NB4 (cell line): ENCODE measurements around the gene EPS8L1.

Experiments
- DNase-seq: peaks from one replicate; pipeline ENCODE4 v3.0.0; 2010; ENCODE audit warnings: low read depth
- H3K4me3 ChIP-seq: one replicate; pipeline ENCODE4 v1.5.1; 2011; ENCODE audit warnings: mild to moderate bottlenecking, low read depth, low read length, moderate library complexity
- MYC ChIP-seq: IDR thresholded peaks from 2 replicates; pipeline ENCODE4 v1.6.1; 2011; ENCODE audit warnings: low read depth, low read length
- POLR2A ChIP-seq: IDR thresholded peaks from 2 replicates; pipeline ENCODE4 v1.6.1; 2011; ENCODE audit warnings: mild to moderate bottlenecking; ENCODE audit not compliant: insufficient read length; ENCODE audit errors: extremely low read depth
- TF ChIP-seq, protein P1 (sequence below): IDR thresholded peaks from 2 replicates; pipeline ENCODE4 v1.6.1; 2011; ENCODE audit warnings: low read depth, low read length
- TF ChIP-seq, protein P2 (sequence below): IDR thresholded peaks from one replicate; pipeline ENCODE4 v1.5.1; 2012; ENCODE audit warnings: low read depth, low read length

Gene EPS8L1

DNA sequence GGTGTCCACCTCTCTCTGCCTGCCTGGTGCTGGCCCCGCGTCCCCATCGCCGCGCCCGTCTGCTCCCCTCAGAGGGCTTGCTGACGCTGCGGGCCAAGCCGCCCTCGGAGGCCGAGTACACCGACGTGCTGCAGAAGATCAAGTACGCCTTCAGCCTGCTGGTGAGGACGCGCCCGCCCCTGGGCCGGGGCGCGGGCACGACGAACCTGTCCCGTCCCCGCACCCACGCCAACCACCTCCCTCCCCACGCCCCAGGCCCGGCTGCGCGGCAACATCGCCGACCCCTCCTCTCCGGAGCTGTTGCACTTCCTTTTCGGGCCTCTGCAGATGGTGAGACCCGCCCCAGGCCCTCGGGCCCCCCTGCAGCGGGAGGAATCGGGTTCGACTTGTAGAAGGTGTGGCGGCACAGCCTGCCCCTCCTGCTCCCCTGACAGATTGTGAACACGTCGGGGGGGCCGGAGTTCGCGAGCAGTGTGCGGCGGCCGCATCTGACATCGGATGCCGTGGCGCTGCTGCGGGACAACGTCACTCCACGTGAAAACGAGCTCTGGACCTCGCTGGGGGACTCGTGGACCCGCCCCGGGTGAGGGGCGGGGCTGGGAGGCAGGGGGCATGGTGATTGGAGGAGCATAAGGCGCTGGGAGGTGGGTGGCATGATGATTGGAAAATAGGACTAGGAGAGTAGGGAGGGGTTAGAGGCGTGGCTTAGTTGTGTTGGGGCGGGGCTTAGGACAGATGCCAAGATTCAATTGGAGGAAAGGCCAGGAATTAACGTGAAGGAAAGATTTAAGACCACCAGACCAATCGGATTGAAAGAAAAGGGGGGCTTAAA lies 6.6 kb downstream of the EPS8L1 start:
- no peak overlapping the region for H3K4me3 ChIP-seq
- no peak for DNase-seq
- TF ChIP-seq, protein P1, sequence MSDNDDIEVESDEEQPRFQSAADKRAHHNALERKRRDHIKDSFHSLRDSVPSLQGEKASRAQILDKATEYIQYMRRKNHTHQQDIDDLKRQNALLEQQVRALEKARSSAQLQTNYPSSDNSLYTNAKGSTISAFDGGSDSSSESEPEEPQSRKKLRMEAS, result no peak
- TF ChIP-seq, protein P2, sequence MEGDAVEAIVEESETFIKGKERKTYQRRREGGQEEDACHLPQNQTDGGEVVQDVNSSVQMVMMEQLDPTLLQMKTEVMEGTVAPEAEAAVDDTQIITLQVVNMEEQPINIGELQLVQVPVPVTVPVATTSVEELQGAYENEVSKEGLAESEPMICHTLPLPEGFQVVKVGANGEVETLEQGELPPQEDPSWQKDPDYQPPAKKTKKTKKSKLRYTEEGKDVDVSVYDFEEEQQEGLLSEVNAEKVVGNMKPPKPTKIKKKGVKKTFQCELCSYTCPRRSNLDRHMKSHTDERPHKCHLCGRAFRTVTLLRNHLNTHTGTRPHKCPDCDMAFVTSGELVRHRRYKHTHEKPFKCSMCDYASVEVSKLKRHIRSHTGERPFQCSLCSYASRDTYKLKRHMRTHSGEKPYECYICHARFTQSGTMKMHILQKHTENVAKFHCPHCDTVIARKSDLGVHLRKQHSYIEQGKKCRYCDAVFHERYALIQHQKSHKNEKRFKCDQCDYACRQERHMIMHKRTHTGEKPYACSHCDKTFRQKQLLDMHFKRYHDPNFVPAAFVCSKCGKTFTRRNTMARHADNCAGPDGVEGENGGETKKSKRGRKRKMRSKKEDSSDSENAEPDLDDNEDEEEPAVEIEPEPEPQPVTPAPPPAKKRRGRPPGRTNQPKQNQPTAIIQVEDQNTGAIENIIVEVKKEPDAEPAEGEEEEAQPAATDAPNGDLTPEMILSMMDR, result no peak
- TF ChIP-seq MYC (no peak), POLR2A (no peak)

DNA sequence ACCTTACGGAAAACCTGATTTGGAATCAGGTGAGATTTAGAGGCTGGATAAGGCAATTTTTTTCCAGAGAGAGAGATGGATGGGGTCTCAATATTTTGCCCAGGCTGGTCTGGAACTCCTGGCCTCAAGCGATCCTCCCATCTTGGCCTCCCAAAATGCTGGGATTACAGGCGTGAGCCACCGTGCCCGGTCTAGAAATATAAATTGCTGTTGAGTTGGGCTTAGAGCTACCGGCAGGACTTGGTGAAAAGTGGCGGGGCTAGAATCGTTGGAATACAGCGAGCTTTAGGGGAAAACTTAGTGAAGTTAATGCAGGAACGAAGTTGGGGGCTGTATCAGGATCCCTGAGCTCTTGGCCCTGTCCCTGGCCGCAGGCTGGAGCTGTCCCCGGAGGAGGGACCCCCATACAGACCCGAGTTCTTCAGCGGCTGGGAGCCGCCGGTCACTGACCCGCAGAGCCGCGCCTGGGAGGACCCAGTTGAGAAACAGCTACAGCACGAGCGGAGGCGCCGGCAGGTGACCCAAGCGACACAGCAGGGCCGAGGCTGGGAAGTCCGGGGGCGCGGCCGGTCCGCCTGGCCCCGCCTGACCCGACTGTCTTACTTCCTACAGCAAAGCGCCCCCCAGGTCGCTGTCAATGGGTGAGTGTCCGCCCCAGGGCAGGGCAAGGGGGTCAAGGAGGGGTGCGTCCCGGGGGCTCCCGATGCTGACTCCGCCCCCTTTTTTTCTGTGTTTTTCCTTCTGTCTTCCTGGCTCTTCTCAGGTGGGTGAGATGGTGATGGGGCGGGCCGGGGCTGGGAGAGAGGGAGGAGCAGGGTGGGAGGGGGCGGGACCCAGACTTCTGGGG lies 7.6 kb downstream of the EPS8L1 start:
- DNase-seq, result no peak
- no peak overlapping the region for H3K4me3 ChIP-seq
- no peak for TF ChIP-seq POLR2A

- TF ChIP-seq, protein P1, result no peak
- no peak for TF ChIP-seq POLR2A
- TF ChIP-seq, protein P2, result no peak
- no peak for TF ChIP-seq MYC
- H3K4me3 ChIP-seq, result no peak overlapping the region
- no peak for DNase-seq
Observed at GRCh38 chr19:55084416-55084815, 8.7 kb downstream of the EPS8L1 start.

DNA sequence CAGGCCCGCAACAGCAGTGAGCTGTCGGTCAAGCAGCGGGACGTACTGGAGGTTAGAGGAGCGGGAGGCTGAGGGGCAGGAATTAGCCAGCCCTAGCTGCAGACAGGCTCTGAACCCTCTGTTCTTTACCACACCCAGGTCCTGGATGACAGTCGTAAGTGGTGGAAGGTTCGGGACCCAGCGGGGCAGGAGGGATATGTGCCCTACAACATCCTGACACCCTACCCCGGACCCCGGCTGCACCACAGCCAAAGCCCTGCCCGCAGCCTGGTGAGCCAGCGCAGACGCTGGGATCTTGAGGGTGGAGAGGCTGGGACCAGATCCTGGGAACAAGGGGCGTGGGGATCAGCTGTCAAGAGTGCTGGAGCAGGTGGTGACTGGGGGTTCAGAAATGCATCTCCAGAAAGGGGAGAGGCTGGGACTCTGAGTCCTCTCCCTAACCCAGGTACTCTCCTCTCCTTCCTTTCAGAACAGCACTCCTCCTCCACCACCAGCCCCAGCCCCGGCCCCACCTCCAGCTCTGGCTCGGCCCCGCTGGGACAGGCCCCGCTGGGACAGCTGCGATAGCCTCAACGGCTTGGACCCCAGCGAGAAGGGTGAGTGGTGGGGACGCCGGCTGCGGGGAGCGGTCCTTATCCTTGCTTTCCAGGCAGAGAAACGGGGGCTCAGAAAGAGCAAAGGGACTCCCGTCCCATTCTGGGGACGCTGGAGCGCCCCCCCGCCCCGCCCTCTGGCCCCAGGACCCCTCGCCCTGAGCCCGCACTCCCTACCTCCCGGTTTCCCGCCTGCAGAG lies 10.4 kb downstream of the EPS8L1 start:
- H3K4me3 ChIP-seq, result no peak overlapping the region
- no peak for TF ChIP-seq POLR2A
- TF ChIP-seq MYC, result no peak
- TF ChIP-seq, protein P2, result no peak
- TF ChIP-seq, protein P1, result no peak
- no peak for DNase-seq

DNA sequence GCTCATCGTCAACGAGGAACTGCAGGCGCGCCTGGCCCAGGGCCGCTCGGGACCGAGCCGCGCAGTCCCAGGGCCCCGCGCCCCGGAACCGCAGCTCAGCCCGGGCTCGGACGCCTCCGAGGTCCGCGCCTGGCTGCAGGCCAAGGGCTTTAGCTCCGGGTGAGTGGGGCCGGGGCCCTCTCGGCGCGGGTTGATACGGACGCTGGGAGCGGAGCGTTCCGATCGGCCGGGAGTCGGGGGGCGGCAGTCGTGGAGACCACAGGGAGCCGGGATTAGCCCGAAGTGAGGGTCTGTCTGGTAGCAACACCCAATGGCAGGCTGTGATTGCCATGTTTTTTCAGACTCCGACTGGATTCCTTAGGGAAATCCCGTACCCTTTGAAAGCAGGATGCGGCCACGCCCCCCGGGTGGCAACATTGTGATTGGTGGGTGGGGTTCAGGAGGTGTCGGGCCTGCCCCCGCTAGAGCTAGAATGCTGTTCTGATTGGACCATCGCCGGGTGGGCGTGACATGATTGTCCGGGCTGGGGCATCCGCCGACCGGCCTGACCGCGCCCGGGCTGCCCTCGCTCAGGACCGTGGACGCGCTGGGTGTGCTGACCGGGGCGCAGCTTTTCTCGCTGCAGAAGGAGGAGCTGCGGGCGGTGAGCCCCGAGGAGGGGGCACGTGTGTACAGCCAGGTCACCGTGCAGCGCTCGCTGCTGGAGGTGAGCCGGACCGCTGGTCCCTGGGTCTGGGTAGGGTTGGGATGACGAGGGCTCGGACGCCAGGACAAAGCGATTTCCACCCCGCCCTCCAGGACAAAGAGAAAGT lies 11.3 kb downstream of the EPS8L1 start:
- no peak for DNase-seq
- TF ChIP-seq, protein P2, result no peak
- TF ChIP-seq MYC (no peak), POLR2A (no peak)
- TF ChIP-seq, protein P1, result no peak

More for the DNA sequence above, 11.3 kb downstream of the EPS8L1 start:
- H3K4me3 ChIP-seq, result no peak overlapping the region
